ENCODE measurements around the gene ZMYM2.

DNA sequence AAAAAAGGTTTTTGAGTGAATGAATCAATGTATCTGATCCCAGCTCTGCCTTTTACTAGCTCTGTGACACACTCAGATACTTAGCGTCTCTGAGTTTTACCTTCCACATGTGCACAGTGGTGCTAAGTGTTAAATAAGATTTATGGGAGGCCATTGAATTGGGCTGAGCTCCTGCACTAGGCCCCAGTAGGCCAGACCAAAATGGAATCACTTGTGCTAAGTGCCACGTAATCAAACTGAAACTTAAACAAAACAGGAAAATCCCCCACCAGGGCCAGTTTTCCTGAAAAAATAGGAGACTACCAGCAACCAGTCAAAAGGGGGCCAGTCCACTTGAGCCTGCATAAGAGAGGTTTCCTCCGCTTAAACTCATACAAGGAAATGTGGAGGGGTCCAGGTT, 161.4 kb downstream of the ZMYM2 start:
- TF ChIP-seq ZNF274 (IDR thresholded peaks at IDR 0.05; ENCODE audit: low read depth, low read length) (no peak), YY1 (IDR thresholded peaks at IDR 0.05; ENCODE audit: insufficient read depth, insufficient read length) (no peak), SUZ12 (IDR thresholded peaks at IDR 0.05; ENCODE audit: extremely low read depth, insufficient read depth, insufficient read length) (no peak)

Data from NT2/D1 (cell line).